ENCODE data around the gene TRAPPC3L. TPM values are rescaled to one million over a fixed set of nuclear protein-coding genes. Genes with fewer than 3 reads are reported as not detected.

Gene TRAPPC3L
- total RNA-seq, 3 donors from 2014 or later, result 0.80 TPM; not detected in 2

- no peak for DNase-seq (ENCODE audit: low spot score in 2 of 2)
- Histone ChIP-seq H3K4me3 (peak overlapping the region; percentile 20 to 61 (median 41)), H3K9me3 (no peaks in the 10 kb centered on the region), H3K36me3 (no peaks in the 10 kb centered on the region), H3K4me1 (peaks cover 0 to 3% of the 10 kb centered on the region in 2 donors), H3K27ac (no peak overlapping the region), H3K27me3 (no peaks in the 10 kb centered on the region)
- intact Hi-C loops (cut with DNase I; ENCODE audit: low total_unique reads), result no loop called here
- no peak for TF ChIP-seq CTCF (IDR thresholded peaks at IDR 0.05)
- no peak for TF ChIP-seq POLR2AphosphoS5 (IDR thresholded peaks at IDR 0.05)
- no peak for TF ChIP-seq POLR2A (IDR thresholded peaks at IDR 0.05)
These were observed 19.7 kb upstream of the TRAPPC3L start for GRCh38 chr6:116564921-116565872.

- H3K36me3 ChIP-seq, result no peaks in the 10 kb centered on the region
- DNase-seq (ENCODE audit: low spot score in 2 of 2), result no peak
- no peaks in the 10 kb centered on the region for H3K4me1 ChIP-seq
- intact Hi-C loops (cut with DNase I; ENCODE audit: low total_unique reads), result no loop called here
- H3K27ac ChIP-seq, result no peak overlapping the region
- H3K27me3 ChIP-seq, result no peaks in the 10 kb centered on the region
- H3K9me3 ChIP-seq, result no peaks in the 10 kb centered on the region
- H3K4me3 ChIP-seq, result no peak overlapping the region
- TF ChIP-seq POLR2AphosphoS5 (IDR thresholded peaks at IDR 0.05), result no peak
- TF ChIP-seq POLR2A (IDR thresholded peaks at IDR 0.05), result no peak
- no peak for TF ChIP-seq CTCF (IDR thresholded peaks at IDR 0.05)
These were observed 18.8 kb upstream of the TRAPPC3L start for GRCh38 chr6:116564311-116564710.

- Histone ChIP-seq H3K27ac (no peak overlapping the region), H3K9me3 (no peaks in the 10 kb centered on the region), H3K27me3 (no peaks in the 10 kb centered on the region), H3K36me3 (no peaks in the 10 kb centered on the region), H3K4me1 (no peaks in the 10 kb centered on the region), H3K4me3 (no peak overlapping the region)
- TF ChIP-seq CTCF (IDR thresholded peaks at IDR 0.05), result no peak
- no peak for TF ChIP-seq POLR2AphosphoS5 (IDR thresholded peaks at IDR 0.05)
- TF ChIP-seq POLR2A (IDR thresholded peaks at IDR 0.05), result no peak
- no peak for DNase-seq (ENCODE audit: low spot score in 2 of 2)
- intact Hi-C loops (cut with DNase I; ENCODE audit: low total_unique reads), result no loop called here
These were observed 18.3 kb upstream of the TRAPPC3L start for GRCh38 chr6:116563830-116564229.

- DNase-seq (ENCODE audit: low spot score in 2 of 2), result no peak
- Histone ChIP-seq H3K4me3 (no peak overlapping the region), H3K27me3 (no peaks in the 10 kb centered on the region), H3K27ac (no peak overlapping the region), H3K9me3 (no peaks in the 10 kb centered on the region), H3K4me1 (no peaks in the 10 kb centered on the region), H3K36me3 (no peaks in the 10 kb centered on the region)
- no peak for TF ChIP-seq CTCF (IDR thresholded peaks at IDR 0.05)
- no peak for TF ChIP-seq POLR2AphosphoS5 (IDR thresholded peaks at IDR 0.05)
- TF ChIP-seq POLR2A (IDR thresholded peaks at IDR 0.05), result no peak
- intact Hi-C loops (cut with DNase I; ENCODE audit: low total_unique reads), result no loop called here
These were observed 17.1 kb upstream of the TRAPPC3L start for GRCh38 chr6:116562614-116563013.

GRCh38 chr6:116562019-116562403 is 16.5 kb upstream of the TRAPPC3L start:
- Histone ChIP-seq H3K36me3 (no peaks in the 10 kb centered on the region), H3K4me3 (no peak overlapping the region), H3K27me3 (no peaks in the 10 kb centered on the region), H3K9me3 (no peaks in the 10 kb centered on the region), H3K27ac (no peak overlapping the region), H3K4me1 (no peaks in the 10 kb centered on the region)
- intact Hi-C loops (cut with DNase I; ENCODE audit: low total_unique reads), result no loop called here
- no peak for TF ChIP-seq CTCF (IDR thresholded peaks at IDR 0.05)
- no peak for DNase-seq (ENCODE audit: low spot score in 2 of 2)

Data from breast epithelium (tissue), 4 donors.